C4-2B (cell line): Measurements from ENCODE around the gene ZNF398.

ENCODE experiments used
- CTCF ChIP-seq: fragments of 450-650 bp; conservative IDR thresholded peaks from 2 replicates; pipeline ENCODE4 v1.5.1; 2017; ENCODE audit warnings: mild to moderate bottlenecking
- ZFX ChIP-seq: fragments of 450-650 bp; IDR thresholded peaks from 2 replicates; pipeline ENCODE4 v1.6.1; 2017

GRCh38 chr7:149202831-149203231 lies 55.6 kb downstream of the ZNF398 start:
- TF ChIP-seq CTCF (no peak), ZFX (no peak)
